Measurements from ENCODE around the gene HACD3. TPM values are rescaled to one million over a fixed set of nuclear protein-coding genes. Genes with fewer than 3 reads are reported as not detected.

Gene HACD3, protein sequence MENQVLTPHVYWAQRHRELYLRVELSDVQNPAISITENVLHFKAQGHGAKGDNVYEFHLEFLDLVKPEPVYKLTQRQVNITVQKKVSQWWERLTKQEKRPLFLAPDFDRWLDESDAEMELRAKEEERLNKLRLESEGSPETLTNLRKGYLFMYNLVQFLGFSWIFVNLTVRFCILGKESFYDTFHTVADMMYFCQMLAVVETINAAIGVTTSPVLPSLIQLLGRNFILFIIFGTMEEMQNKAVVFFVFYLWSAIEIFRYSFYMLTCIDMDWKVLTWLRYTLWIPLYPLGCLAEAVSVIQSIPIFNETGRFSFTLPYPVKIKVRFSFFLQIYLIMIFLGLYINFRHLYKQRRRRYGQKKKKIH
- polyA plus RNA-seq (58.4 to 78.8 TPM (median 60.1 TPM) in 3 replicates), polyA minus RNA-seq (16.6 to 51.8 TPM (median 34.0 TPM) in 3 replicates)
- polyA plus RNA-seq (2011; ENCODE audit: low read depth), result 45.9 TPM
- polyA plus RNA-seq (2011; cell fraction: cytosol; rRNA removed), result 34.5 and 54.4 TPM in 2 replicates
- 69.3 and 81.5 TPM in 2 replicates for polyA plus RNA-seq (2011; cell fraction: nucleus; rRNA removed)
- polyA plus RNA-seq (2012; ENCODE audit: low replicate concordance), result 36.3 and 54.8 TPM in 2 replicates
- polyA minus RNA-seq (2011; cell fraction: cytosol; rRNA and poly(A)+ RNA removed), result 45.8 TPM
- polyA minus RNA-seq (2011; cell fraction: nucleus; rRNA and poly(A)+ RNA removed), result 53.7 and 77.6 TPM in 2 replicates

DNA sequence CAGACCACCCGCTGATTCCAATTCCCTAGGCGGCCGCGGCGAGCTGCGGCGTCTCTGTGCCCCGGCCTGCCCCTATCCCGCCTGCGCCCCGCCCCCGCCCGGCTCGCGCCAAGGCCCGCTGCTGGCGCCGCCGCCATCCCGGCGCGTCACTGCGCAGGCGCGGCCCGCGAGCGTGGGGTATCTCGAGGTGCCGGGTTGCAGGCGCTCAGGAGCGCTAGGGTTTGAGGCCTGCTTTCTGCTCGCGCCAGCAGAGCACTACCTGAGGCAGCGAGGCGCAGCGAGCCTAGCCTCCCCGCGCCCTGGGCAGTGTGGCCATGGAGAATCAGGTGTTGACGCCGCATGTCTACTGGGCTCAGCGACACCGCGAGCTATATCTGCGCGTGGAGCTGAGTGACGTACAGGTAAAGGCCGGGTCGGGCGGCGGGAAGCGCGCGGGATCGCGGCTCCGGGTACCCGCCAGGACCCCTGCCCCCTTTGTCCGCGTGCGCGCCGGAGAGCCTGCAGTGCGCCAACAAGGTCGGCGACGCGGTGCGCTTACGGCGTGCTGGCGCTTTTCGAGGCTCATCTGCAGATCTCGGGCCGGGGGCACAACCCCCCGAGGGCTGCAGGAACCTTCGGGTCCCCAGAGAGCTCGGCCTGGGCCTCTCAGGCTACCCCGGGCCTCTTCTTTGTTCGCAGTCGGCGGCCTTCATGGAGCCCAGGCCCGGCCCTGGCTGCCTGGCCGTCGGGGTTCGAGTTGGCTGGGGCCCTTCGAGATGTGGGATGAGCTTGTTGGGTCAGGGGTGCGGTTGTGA lies at the start of gene HACD3:
Gene HACD3 (plus strand): TSS at position 146 of the 794 bp plus-strand sequence. CDS start 169 bp downstream, at position 315.
- Histone ChIP-seq H3K4me2 (ENCODE audit: control insufficient read depth, extremely low read depth, insufficient read depth, low read depth, low read length) (peak within 1 kb of the TSS; percentile 95), H4K20me1 (ENCODE audit: control insufficient read depth, extremely low read depth, insufficient read depth, low read length) (peaks cover 4% of the 10 kb centered on the region), H3K4me3 (ENCODE audit: control insufficient read depth in 2 of 3, extremely low read depth in 1 of 3, insufficient read depth in 2 of 3, low read depth in 1 of 3, low read length in 3 of 3) (peak within 1 kb of the TSS; percentile 86 to 92 (median 86)), H3K9me1 (ENCODE audit: control insufficient read depth, extremely low read depth, insufficient read depth, low read length) (peaks cover 2% of the 10 kb centered on the region), H3K79me2 (ENCODE audit: control insufficient read depth, insufficient read depth, low read length) (peaks cover 47% of the 10 kb centered on the region), H3K36me3 (ENCODE audit: control insufficient read depth in 2 of 2, extremely low read depth in 1 of 2, insufficient read depth in 2 of 2, low read length in 2 of 2) (no peaks in the 10 kb centered on the region), H2AFZ (ENCODE audit: control insufficient read depth, low read length) (peak within 1 kb of the TSS; percentile 98), H3K27me3 (ENCODE audit: control insufficient read depth, extremely low read depth, insufficient read depth, low read length) (no peaks in the 10 kb centered on the region), H3K4me1 (ENCODE audit: control insufficient read depth, extremely low read depth, insufficient read depth, low read length) (peaks cover 41% of the 10 kb centered on the region), H3K9me3 (ENCODE audit: control insufficient read depth, low read depth, low read length) (no peaks in the 10 kb centered on the region), H3K9ac (ENCODE audit: control insufficient read depth, extremely low read depth, insufficient read depth, low read length) (peak within 1 kb of the TSS; percentile 92), H3K27ac (ENCODE audit: control insufficient read depth, insufficient read depth, low read length) (peak within 1 kb of the TSS; percentile 84)
- no peak for FAIRE-seq
- dilution Hi-C loops (cut with MboI; ENCODE audit: extremely low pct_ligation_motif_present, low sequenced_read_pairs), result no loop called here
- TF ChIP-seq, protein P1, sequence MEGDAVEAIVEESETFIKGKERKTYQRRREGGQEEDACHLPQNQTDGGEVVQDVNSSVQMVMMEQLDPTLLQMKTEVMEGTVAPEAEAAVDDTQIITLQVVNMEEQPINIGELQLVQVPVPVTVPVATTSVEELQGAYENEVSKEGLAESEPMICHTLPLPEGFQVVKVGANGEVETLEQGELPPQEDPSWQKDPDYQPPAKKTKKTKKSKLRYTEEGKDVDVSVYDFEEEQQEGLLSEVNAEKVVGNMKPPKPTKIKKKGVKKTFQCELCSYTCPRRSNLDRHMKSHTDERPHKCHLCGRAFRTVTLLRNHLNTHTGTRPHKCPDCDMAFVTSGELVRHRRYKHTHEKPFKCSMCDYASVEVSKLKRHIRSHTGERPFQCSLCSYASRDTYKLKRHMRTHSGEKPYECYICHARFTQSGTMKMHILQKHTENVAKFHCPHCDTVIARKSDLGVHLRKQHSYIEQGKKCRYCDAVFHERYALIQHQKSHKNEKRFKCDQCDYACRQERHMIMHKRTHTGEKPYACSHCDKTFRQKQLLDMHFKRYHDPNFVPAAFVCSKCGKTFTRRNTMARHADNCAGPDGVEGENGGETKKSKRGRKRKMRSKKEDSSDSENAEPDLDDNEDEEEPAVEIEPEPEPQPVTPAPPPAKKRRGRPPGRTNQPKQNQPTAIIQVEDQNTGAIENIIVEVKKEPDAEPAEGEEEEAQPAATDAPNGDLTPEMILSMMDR (optimal IDR thresholded peaks at IDR 0.05 in 1 of 3, IDR thresholded peaks at IDR 0.05 in 1 of 3, conservative IDR thresholded peaks at IDR 0.05 in 1 of 3; ENCODE audit: extremely low read depth in 1 of 3, insufficient read depth in 2 of 3, low read length in 3 of 3), result no peak
- no peak for TF ChIP-seq EZH2 (IDR thresholded peaks at IDR 0.05; ENCODE audit: low read length)
- no peak for DNase-seq (ENCODE audit: low read depth, low spot score)

GRCh38 chr15:65484876-65485275 lies 45.4 kb upstream of the HACD3 start:
- no peaks in the 10 kb centered on the region for H3K9me1 ChIP-seq (ENCODE audit: control insufficient read depth, extremely low read depth, insufficient read depth, low read length)
- DNase-seq (ENCODE audit: low read depth, low spot score), result no peak
- H3K9me3 ChIP-seq (ENCODE audit: control insufficient read depth, low read depth, low read length), result no peaks in the 10 kb centered on the region
- no peak overlapping the region for H3K4me3 ChIP-seq (ENCODE audit: control insufficient read depth in 2 of 3, extremely low read depth in 1 of 3, insufficient read depth in 2 of 3, low read depth in 1 of 3, low read length in 3 of 3)
- TF ChIP-seq, protein P1 (optimal IDR thresholded peaks at IDR 0.05 in 1 of 3, IDR thresholded peaks at IDR 0.05 in 1 of 3, conservative IDR thresholded peaks at IDR 0.05 in 1 of 3; ENCODE audit: extremely low read depth in 1 of 3, insufficient read depth in 2 of 3, low read length in 3 of 3), result no peak
- no peak for TF ChIP-seq EZH2 (IDR thresholded peaks at IDR 0.05; ENCODE audit: low read length)
- H3K27ac ChIP-seq (ENCODE audit: control insufficient read depth, insufficient read depth, low read length), result no peak overlapping the region
- H3K4me2 ChIP-seq (ENCODE audit: control insufficient read depth, extremely low read depth, insufficient read depth, low read depth, low read length), result no peak overlapping the region
- no peak overlapping the region for H3K9ac ChIP-seq (ENCODE audit: control insufficient read depth, extremely low read depth, insufficient read depth, low read length)
- H2AFZ ChIP-seq (ENCODE audit: control insufficient read depth, low read length), result no peak overlapping the region
- no peak for FAIRE-seq
- H3K27me3 ChIP-seq (ENCODE audit: control insufficient read depth, extremely low read depth, insufficient read depth, low read length), result no peaks in the 10 kb centered on the region
- no peaks in the 10 kb centered on the region for H4K20me1 ChIP-seq (ENCODE audit: control insufficient read depth, extremely low read depth, insufficient read depth, low read length)
- peaks cover 8 to 16% of the 10 kb centered on the region in 2 experiments for H3K36me3 ChIP-seq (ENCODE audit: control insufficient read depth in 2 of 2, extremely low read depth in 1 of 2, insufficient read depth in 2 of 2, low read length in 2 of 2)
- no peaks in the 10 kb centered on the region for H3K4me1 ChIP-seq (ENCODE audit: control insufficient read depth, extremely low read depth, insufficient read depth, low read length)
- H3K79me2 ChIP-seq (ENCODE audit: control insufficient read depth, insufficient read depth, low read length), result no peaks in the 10 kb centered on the region
- dilution Hi-C loops (cut with MboI; ENCODE audit: extremely low pct_ligation_motif_present, low sequenced_read_pairs), result no loop called here

Measured in keratinocyte (primary cell).